Inferior parietal cortex (tissue), 1 donor: ENCODE measurements around the gene SPIB.
A peak's percentile ranks its signal among the peaks of the same experiment; 100 is the strongest.
"Not testable (repeated sequence)": the region's sequence is repeated elsewhere in the genome, so short reads cannot be mapped to it uniquely, and the experiment has no call there.

Experiments
- DNase-seq: peaks from one replicate; pipeline ENCODE4 v3.0.0-alpha.2; 2016; ENCODE audit errors: extremely low spot score

The SPIB gene

GRCh38 chr19:50390952-50391351, 27.8 kb upstream of the SPIB start:
- not testable (repeated sequence) for DNase-seq

GRCh38 chr19:50392759-50393158, 26.0 kb upstream of the SPIB start:
- DNase-seq, result no peak

GRCh38 chr19:50393589-50393988, 25.1 kb upstream of the SPIB start:
- DNase-seq, result no peak

GRCh38 chr19:50394017-50394416, 24.7 kb upstream of the SPIB start:
- no peak for DNase-seq

- no peak for DNase-seq
Observed at GRCh38 chr19:50398675-50399367, 19.9 kb upstream of the SPIB start.

- DNase-seq, result no peak
Observed at GRCh38 chr19:50399368-50399745, 19.4 kb upstream of the SPIB start.

GRCh38 chr19:50401605-50402450, 16.9 kb upstream of the SPIB start:
- no peak for DNase-seq

GRCh38 chr19:50402544-50403301, 16.0 kb upstream of the SPIB start:
- DNase-seq, result no peak

- no peak for DNase-seq
Observed at GRCh38 chr19:50406156-50406820, 12.4 kb upstream of the SPIB start.

GRCh38 chr19:50406829-50407228, 11.9 kb upstream of the SPIB start:
- DNase-seq, result no peak

GRCh38 chr19:50409347-50409746, 9.4 kb upstream of the SPIB start:
- DNase-seq, result no peak

GRCh38 chr19:50410109-50410508, 8.6 kb upstream of the SPIB start:
- no peak for DNase-seq

GRCh38 chr19:50412419-50412818, 6.3 kb upstream of the SPIB start:
- no peak for DNase-seq

GRCh38 chr19:50413096-50413495, 5.6 kb upstream of the SPIB start:
- no peak for DNase-seq

GRCh38 chr19:50413531-50413930, 5.2 kb upstream of the SPIB start:
- no peak for DNase-seq

- DNase-seq, result peak; percentile 40
Observed at GRCh38 chr19:50414864-50415660, 3.7 kb upstream of the SPIB start.

GRCh38 chr19:50415661-50416033, 3.1 kb upstream of the SPIB start:
- no peak for DNase-seq

- no peak for DNase-seq
Observed at GRCh38 chr19:50416034-50416977, 2.4 kb upstream of the SPIB start.

- DNase-seq, result no peak
Observed at GRCh38 chr19:50417111-50418081, 1.3 kb upstream of the SPIB start.
